ENCODE data around the gene C9. TPM values are rescaled to one million over a fixed set of nuclear protein-coding genes. Genes with fewer than 3 reads are reported as not detected.
"Not testable (repeated sequence)": the region's sequence is repeated elsewhere in the genome, so short reads cannot be mapped to it uniquely, and the experiment has no call there.

Gene C9
- total RNA-seq, result 0.12 and 0.44 TPM in 2 replicates

DNA sequence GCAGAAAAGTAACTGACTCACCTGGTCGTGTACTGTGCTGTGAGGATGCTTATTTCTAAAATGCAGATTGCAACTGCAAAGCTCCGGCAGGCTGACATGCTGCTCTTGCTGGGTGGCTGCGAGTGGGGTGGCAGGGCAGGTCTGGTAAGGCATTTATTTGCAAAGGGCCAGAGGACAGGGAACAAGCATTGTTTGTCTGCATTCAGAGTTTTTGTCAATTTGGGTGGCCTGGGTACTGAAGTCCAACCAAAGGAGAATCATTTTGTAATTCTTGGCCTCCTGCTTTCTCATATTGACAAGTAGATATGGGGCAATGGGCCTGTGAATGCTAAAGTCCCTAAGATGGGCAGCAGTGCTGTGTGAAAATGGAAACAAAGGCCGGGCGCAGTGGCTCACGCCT lies at the start of gene C9:
Gene C9, minus strand, starts transcription at position 129 of the 400 bp plus-strand sequence. Its CDS starts 31 bp downstream, at position 98.
- DNase-seq (ENCODE audit: extremely low read depth, low read depth, low spot score), result no peak

GRCh38 chr5:39413771-39414170 lies 49.5 kb upstream of the C9 start:
- no peak for DNase-seq (ENCODE audit: extremely low read depth, low read depth, low spot score)

GRCh38 chr5:39412721-39413394 lies 48.6 kb upstream of the C9 start:
- no peak for DNase-seq (ENCODE audit: extremely low read depth, low read depth, low spot score)

DNA sequence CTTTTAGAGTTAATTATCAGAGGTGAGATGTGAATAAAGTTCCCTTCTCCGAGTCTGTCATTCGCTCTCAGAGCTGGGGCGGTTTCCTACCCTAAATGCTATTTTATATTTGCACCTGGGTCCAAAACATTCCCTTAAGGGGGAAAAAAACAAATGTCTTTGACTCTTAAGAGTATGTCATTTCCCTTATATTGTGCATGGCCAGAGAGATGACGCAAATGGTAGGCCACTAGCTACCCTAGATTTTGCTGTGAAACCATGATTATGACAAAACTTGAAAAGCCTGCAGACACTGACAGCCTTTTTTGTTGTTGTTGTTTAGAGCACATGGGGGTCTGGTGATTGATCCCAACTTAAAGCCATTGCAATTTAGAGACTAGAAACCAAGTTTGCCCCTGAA lies 47.7 kb upstream of the C9 start:
- DNase-seq (ENCODE audit: extremely low read depth, low read depth, low spot score), result no peak

DNA sequence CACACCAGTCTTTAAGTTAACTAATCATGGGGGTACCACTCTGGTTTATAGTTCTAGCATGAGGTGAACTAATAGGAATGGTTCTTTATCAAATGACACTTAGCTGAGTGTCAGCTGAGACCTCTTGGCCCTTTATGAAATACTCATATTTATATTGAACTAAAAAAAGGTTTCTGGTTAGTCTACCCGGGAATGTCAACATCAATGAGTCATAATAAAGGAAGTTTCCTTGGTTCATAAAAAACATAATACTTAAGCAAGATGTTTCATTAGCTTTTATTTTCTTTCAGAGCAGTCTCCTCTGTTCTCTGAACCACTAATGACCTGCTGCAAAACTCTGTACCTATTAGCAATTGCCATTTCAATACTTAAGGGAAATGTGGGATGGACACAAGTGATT lies 46.8 kb upstream of the C9 start:
- DNase-seq (ENCODE audit: extremely low read depth, low read depth, low spot score), result no peak

- no peak for DNase-seq (ENCODE audit: extremely low read depth, low read depth, low spot score)
Observed at GRCh38 chr5:39409033-39409432, 44.7 kb upstream of the C9 start.

GRCh38 chr5:39405083-39405843 lies 41.0 kb upstream of the C9 start:
- DNase-seq (ENCODE audit: extremely low read depth, low read depth, low spot score), result no peak

- DNase-seq (ENCODE audit: extremely low read depth, low read depth, low spot score), result not testable (repeated sequence)
Observed at GRCh38 chr5:39403761-39404160, 39.5 kb upstream of the C9 start.

DNA sequence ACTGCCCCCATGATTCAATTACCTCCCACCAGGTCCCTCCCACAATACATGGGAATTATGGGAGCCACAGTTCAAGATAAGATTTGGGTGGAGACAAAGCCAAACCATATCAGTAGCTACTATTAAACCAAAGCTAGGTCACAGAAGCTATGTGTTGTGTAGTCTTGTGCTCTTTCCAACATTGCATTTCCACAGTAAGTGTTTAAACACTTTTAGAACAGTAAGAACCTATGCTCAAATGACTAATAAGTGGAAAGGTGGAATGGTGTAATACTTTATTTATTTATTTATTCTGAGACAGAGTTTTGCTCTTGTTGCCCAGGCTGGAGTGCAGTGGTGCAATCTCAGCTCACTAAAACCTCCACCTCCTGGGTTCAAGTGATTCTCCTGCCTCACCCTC lies 37.8 kb upstream of the C9 start:
- not testable (repeated sequence) for DNase-seq (ENCODE audit: extremely low read depth, low read depth, low spot score)

DNA sequence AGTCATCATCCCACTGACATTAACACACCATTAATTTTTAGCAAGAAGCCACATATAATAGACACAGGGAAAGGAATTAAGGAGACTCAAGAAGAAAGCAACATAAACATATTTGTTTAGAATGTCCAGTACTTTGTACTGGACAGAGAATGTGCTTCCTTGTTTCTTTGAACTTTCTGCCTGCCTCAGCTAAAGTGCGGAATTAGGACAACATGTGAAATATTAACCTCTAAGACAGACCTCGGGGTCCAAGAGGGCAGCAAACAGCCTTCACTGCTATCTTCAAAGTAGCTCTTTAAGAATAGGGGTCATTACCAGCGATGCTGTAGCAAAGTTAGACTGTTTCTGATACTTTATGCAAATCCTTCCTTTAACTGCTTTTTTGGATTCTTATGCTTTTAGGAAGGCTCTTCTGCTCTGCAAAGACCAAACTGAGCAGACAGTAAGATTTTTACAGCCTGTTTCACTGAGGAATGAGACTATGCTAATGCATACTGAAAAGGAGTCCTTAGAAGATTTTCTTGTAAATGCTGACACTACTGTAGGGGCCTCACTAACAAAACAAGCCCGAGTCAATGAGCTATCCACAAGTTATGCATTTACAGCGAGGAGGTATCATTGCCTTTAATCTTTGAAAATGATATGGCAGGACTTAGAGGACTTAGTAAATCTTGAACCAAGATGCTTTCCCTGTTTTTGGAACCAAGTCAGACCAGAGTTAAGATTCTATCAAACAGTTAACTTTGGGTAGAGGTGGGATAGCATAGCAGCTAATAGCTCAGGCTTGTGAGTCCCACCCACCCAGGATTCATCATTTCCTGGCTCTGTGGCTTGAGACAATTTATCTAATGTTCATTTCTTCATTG lies 36.7 kb upstream of the C9 start:
- DNase-seq (ENCODE audit: extremely low read depth, low read depth, low spot score), result no peak

DNA sequence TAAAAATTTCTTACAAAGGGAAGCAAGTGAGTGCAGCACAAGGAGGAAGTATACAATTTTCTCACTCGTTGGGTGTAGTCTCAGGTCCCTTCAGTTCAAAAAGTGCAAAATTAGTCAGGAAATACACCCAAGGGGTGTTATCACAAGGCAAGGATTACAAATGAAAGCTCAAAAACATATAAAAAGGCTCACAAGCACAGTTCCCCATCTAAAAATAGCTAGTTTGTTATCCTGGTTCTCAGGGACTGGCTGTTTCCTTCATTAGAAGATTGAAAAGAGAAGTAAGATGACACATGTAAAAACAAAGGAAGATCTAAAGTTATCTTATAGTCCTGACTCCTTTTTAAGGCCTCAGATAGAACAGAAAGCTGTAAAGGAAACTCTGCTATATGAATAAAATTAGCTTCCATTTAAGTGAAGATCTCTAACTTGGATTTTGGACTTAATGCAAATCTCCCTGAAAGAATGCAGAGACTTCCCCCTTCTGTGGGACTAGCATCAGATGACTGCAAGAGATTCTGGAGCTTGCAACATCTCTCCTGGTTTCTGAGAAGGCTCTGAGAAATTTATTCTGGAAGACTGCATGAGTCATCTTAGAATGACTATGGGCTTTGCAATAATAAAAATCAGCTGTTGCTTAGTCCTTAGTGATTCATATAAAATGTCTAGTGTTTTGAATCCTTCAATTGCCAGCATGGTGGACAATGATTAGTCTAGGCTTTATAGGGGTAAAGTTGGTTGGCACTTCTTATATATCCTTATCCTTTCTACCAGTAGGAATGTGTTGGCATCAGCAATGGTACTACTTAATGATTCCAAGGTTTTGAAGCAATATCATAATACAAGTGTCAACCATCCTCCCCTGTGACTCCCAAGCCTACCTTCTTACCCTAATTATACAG lies 35.1 kb upstream of the C9 start:
- DNase-seq (ENCODE audit: extremely low read depth, low read depth, low spot score), result peak; percentile 52

- no peak for DNase-seq (ENCODE audit: extremely low read depth, low read depth, low spot score)
Observed at GRCh38 chr5:39396843-39397242, 32.5 kb upstream of the C9 start.

DNA sequence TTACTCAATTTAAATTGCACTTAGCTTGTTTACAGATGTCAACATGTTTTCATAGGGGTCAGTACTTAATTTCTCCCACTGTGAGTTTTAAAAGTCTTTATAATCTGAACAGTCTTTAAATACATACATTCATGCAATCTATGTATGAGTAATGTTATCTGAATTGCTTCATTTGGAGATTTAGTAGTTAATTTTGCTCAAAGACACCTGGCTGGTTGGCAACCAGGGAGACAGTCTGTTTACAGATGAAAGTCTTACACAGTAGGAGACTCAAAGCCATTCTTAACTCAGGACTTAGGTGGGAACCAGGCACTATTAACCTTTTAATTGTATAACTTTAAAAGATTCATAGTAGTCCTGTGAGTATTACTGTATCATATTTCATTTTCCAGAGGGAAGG lies 31.2 kb upstream of the C9 start:
- DNase-seq (ENCODE audit: extremely low read depth, low read depth, low spot score), result no peak

- DNase-seq (ENCODE audit: extremely low read depth, low read depth, low spot score), result no peak
Observed at GRCh38 chr5:39394946-39395345, 30.7 kb upstream of the C9 start.

DNA sequence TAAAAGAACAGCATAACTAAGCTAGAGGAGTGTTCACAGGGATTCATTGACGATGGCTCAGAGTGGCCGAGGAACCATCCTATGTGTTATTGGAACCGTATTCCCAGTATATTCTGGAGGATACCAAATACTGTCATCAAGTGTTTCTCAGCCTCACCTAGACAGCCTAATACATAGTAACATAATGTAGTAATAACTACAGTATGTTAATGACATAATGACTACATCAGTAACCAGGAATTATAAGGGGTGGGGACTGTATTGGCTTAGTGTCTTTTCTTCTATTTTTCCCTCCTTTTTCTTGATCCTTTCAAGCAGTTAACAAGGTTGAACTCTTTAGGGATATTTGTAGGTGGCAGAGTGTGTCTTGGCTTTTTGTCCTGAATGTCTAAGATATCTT lies 26.6 kb upstream of the C9 start:
- no peak for DNase-seq (ENCODE audit: extremely low read depth, low read depth, low spot score)

DNA sequence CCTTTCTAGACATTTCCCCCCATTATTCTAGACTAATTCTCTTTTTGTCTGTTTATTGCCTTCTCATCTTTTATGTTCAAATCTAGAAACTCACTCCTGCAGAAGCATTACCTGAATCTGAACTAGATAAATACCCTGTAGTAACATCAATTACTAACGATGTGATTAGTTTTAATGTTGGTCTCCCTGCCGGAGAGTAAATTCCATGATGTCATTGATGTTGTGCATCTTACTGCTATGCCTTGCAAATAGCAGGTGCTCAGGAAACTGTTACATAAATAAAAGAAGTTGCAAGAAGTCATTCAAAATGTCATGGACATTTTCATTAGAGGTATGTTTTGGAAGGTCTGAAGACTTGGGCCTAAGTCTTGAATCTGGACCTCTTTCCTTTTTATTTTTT lies 23.0 kb upstream of the C9 start:
- no peak for DNase-seq (ENCODE audit: extremely low read depth, low read depth, low spot score)

GRCh38 chr5:39384271-39384670 lies 20.0 kb upstream of the C9 start:
- no peak for DNase-seq (ENCODE audit: extremely low read depth, low read depth, low spot score)

DNA sequence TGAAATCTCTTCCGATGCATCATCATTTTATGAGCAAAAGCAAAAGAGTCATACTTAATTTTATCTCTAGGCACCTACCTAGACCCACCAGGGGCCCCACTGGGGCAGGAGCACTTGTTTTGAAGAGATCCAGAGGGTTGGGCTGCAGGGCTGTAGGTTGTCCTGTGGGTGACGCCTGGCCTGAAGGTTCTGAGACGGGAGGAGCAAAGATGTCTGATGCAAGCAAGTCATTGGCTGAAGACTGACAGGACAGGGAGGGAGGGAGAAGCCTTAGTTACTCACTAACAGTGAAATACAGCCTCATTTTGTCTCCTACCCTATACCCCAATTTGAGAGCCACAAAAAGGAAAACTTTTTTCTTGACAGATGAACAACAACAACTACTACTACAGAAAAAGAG lies 17.1 kb upstream of the C9 start:
- DNase-seq (ENCODE audit: extremely low read depth, low read depth, low spot score), result no peak

- no peak for DNase-seq (ENCODE audit: extremely low read depth, low read depth, low spot score)
Observed at GRCh38 chr5:39379693-39380092, 15.4 kb upstream of the C9 start.

DNA sequence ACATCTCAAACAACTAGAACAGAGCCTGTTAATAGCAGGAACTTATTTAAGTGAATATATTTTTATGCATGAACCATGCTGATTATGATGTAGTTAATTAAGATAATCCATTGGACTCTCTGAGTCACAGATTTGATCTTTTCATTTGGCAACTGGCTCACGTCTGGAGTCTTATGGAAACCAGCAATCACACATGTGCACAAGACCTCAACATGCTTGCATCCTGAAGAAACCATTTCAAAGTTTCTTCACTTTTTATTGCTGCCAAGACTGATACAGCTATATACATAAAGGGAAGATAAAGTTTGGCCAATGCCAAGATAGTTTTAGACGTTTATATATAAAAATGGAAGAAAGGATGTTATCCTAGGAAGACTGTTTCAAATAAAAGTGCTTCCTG lies 13.3 kb upstream of the C9 start:
- no peak for DNase-seq (ENCODE audit: extremely low read depth, low read depth, low spot score)
